GM23248 (cell line): ENCODE measurements around the gene GRM7. TPM values are rescaled to one million over a fixed set of nuclear protein-coding genes. Genes with fewer than 3 reads are reported as not detected.

Source experiments
- DNase-seq: peaks from one replicate; pipeline ENCODE4 v3.0.0-alpha.2; 2015
- H2AFZ ChIP-seq: fragments of 200-600 bp; sonication (generic); 2 replicates; pipeline ENCODE4 v1.6.1; 2016; ENCODE audit warnings: antibody characterized with exemption
- H3F3A ChIP-seq: fragments of 200-600 bp; sonication (generic); 2 replicates; pipeline ENCODE4 v1.6.1; 2016; ENCODE audit warnings: mild to moderate bottlenecking, antibody characterized with exemption, mixed run types; ENCODE audit not compliant: insufficient read depth
- H3K27ac ChIP-seq: fragments of 200-600 bp; sonication (generic); 2 replicates; pipeline ENCODE4 v1.5.1; 2016; ENCODE audit warnings: mild to moderate bottlenecking
- H3K27me3 ChIP-seq: fragments of 200-600 bp; sonication (generic); replicated peaks from 2 replicates; pipeline ENCODE4 v1.6.1; 2016; ENCODE audit warnings: mild to moderate bottlenecking; ENCODE audit not compliant: insufficient read depth
- H3K36me3 ChIP-seq: fragments of 200-600 bp; sonication (generic); 2 replicates; pipeline ENCODE4 v1.6.1; 2016; ENCODE audit warnings: low read depth, mild to moderate bottlenecking
- H3K4me1 ChIP-seq: fragments of 200-600 bp; sonication (generic); 2 replicates; pipeline ENCODE4 v1.6.1; 2016; ENCODE audit warnings: mild to moderate bottlenecking; ENCODE audit not compliant: insufficient read depth
- H3K4me2 ChIP-seq: fragments of 200-600 bp; sonication (generic); one replicate; pipeline ENCODE4 v1.6.1; 2016; ENCODE audit warnings: mild to moderate bottlenecking; ENCODE audit not compliant: unreplicated experiment
- H3K4me3 ChIP-seq: fragments of 200-600 bp; sonication (generic); 2 replicates; pipeline ENCODE4 v1.5.1; 2016; ENCODE audit warnings: mild to moderate bottlenecking
- H3K79me2 ChIP-seq: fragments of 200-600 bp; sonication (generic); 2 replicates; pipeline ENCODE4 v1.6.1; 2016; ENCODE audit warnings: mild to moderate bottlenecking; ENCODE audit not compliant: insufficient read depth
- H3K9ac ChIP-seq: fragments of 200-600 bp; sonication (generic); 2 replicates; pipeline ENCODE4 v1.6.1; 2016; ENCODE audit warnings: mild to moderate bottlenecking
- H3K9me2 ChIP-seq: fragments of 200-600 bp; sonication (generic); 2 replicates; pipeline ENCODE4 v1.6.1; 2016; ENCODE audit warnings: mixed run types, mild to moderate bottlenecking, moderate library complexity; ENCODE audit not compliant: insufficient read depth
- H3K9me3 ChIP-seq: fragments of 200-600 bp; sonication (generic); one replicate; pipeline ENCODE4 v1.6.1; 2017; ENCODE audit warnings: low read depth
- H4K20me1 ChIP-seq: fragments of 200-600 bp; sonication (generic); 2 replicates; pipeline ENCODE4 v1.6.0; 2016; ENCODE audit not compliant: insufficient read depth
- EZH2 ChIP-seq: fragments of 200-600 bp; sonication (generic); IDR thresholded peaks from 2 replicates; pipeline ENCODE4 v1.6.1; 2018; ENCODE audit warnings: antibody characterized with exemption, mild to moderate bottlenecking; ENCODE audit not compliant: insufficient read depth, poor library complexity, severe bottlenecking
- EZH2phosphoT487 ChIP-seq: fragments of 200-600 bp; sonication (generic); IDR thresholded peaks from 2 replicates; pipeline ENCODE4 v1.6.1; 2018; ENCODE audit warnings: antibody characterized with exemption, moderate library complexity, mild to moderate bottlenecking, low read depth; ENCODE audit not compliant: insufficient read depth
- WGBS, 2 experiments: methylation state at CpG; one replicate each; pipeline ENCODE4 v1.1.6; 2015 to 2017; ENCODE audit warnings: low lambda C conversion rate in 2 of 2, low coverage in 1 of 2; ENCODE audit errors: missing lambda C conversion rate in 2 of 2; 5-methylcytosine and 5-hydroxymethylcytosine counted together
- in situ Hi-C: fragments of 300-500 bp; cut with MboI; formaldehyde crosslinking; loops from 2 replicates; pipeline ENCODE4 v1.15.0; 2020
- polyA plus RNA-seq: library from polyadenylated mRNA; unstranded; fragments of >200 nt; fragmentation: Nextera tagmentation; extraction: Ambion mirVana; gene quantifications from 2 replicates; pipeline ENCODE4 v1.2.1, GENCODE V29; 2016
- total RNA-seq: library from RNA; depleted of rRNA; stranded (reverse); fragments of >200 nt; shearing (Covaris generic); gene quantifications from 2 replicates; pipeline ENCODE4 v1.2.3, GENCODE V29; 2014

GRM7 gene
- total and polyA plus RNA-seq, 2 experiments from 2014 or later = not detected

GRCh38 chr3:7721869-7722268, 861.0 kb downstream of the GRM7 start:
- H4K20me1 ChIP-seq = no peaks in the 10 kb centered on the region
- in situ Hi-C loops = no loop called here
- no peak overlapping the region for H3K4me3 ChIP-seq
- H3F3A ChIP-seq = no peaks in the 10 kb centered on the region
- TF ChIP-seq EZH2phosphoT487 (no peak), EZH2 (no peak)
- no peaks in the 10 kb centered on the region for H3K36me3 ChIP-seq
- H3K9ac ChIP-seq = no peak overlapping the region
- WGBS, 2 experiments = 39 to 42% methylated on average over 5 of the region's 5 CpGs
- H2AFZ ChIP-seq = no peak overlapping the region
- H3K4me1 ChIP-seq = no peaks in the 10 kb centered on the region
- no peaks in the 10 kb centered on the region for H3K79me2 ChIP-seq
- DNase-seq = no peak
- no peaks in the 10 kb centered on the region for H3K9me3 ChIP-seq
- no peak overlapping the region for H3K27ac ChIP-seq
- H3K9me2 ChIP-seq = no peaks in the 10 kb centered on the region
- no peak overlapping the region for H3K4me2 ChIP-seq
- no peaks in the 10 kb centered on the region for H3K27me3 ChIP-seq

- no peaks in the 10 kb centered on the region for H3F3A ChIP-seq
Measured at GRCh38 chr3:7728566-7729519, 867.9 kb downstream of the GRM7 start.

GRCh38 chr3:7733933-7734332, 873.0 kb downstream of the GRM7 start:
- no peaks in the 10 kb centered on the region for H3K4me1 ChIP-seq
- H3K9me3 ChIP-seq = peaks cover 3% of the 10 kb centered on the region
- H3K4me2 ChIP-seq = no peak overlapping the region
- no peak for DNase-seq
- H2AFZ ChIP-seq = no peak overlapping the region
- no peak overlapping the region for H3K9ac ChIP-seq
- TF ChIP-seq EZH2phosphoT487 (no peak), EZH2 (no peak)
- in situ Hi-C loops = no loop called here
- H4K20me1 ChIP-seq = no peaks in the 10 kb centered on the region
- H3K36me3 ChIP-seq = no peaks in the 10 kb centered on the region
- H3K79me2 ChIP-seq = no peaks in the 10 kb centered on the region
- H3K27me3 ChIP-seq = no peaks in the 10 kb centered on the region
- no peak overlapping the region for H3K4me3 ChIP-seq
- H3K9me2 ChIP-seq = no peaks in the 10 kb centered on the region
- WGBS, 2 experiments = 0 to 10% methylated on average over 1 of the region's 1 CpG
- no peak overlapping the region for H3K27ac ChIP-seq
- H3F3A ChIP-seq = no peaks in the 10 kb centered on the region

More at GRCh38 chr3:7728566-7729519, 867.9 kb downstream of the GRM7 start:
- no peak overlapping the region for H3K4me2 ChIP-seq
- no peaks in the 10 kb centered on the region for H3K36me3 ChIP-seq
- WGBS, 2 experiments = 40 to 47% methylated on average over 7 of the region's 7 CpGs
- no peak overlapping the region for H2AFZ ChIP-seq
- peaks cover 3% of the 10 kb centered on the region for H3K9me3 ChIP-seq
- in situ Hi-C loops = no loop called here
- TF ChIP-seq EZH2 (no peak), EZH2phosphoT487 (no peak)
- H3K27ac ChIP-seq = no peak overlapping the region
- H4K20me1 ChIP-seq = no peaks in the 10 kb centered on the region
- no peaks in the 10 kb centered on the region for H3K79me2 ChIP-seq
- H3K4me1 ChIP-seq = no peaks in the 10 kb centered on the region
- H3K4me3 ChIP-seq = no peak overlapping the region
- H3K27me3 ChIP-seq = no peaks in the 10 kb centered on the region
- no peak for DNase-seq
- no peak overlapping the region for H3K9ac ChIP-seq
- H3K9me2 ChIP-seq = no peaks in the 10 kb centered on the region

- no peak for DNase-seq
- no peak overlapping the region for H3K4me2 ChIP-seq
- no peaks in the 10 kb centered on the region for H3K36me3 ChIP-seq
- in situ Hi-C loops = no loop called here
- H3F3A ChIP-seq = no peaks in the 10 kb centered on the region
- H3K4me3 ChIP-seq = no peak overlapping the region
- no peaks in the 10 kb centered on the region for H3K4me1 ChIP-seq
- no peak overlapping the region for H3K27ac ChIP-seq
- H2AFZ ChIP-seq = no peak overlapping the region
- no peaks in the 10 kb centered on the region for H3K9me2 ChIP-seq
- no peaks in the 10 kb centered on the region for H3K79me2 ChIP-seq
- H3K9me3 ChIP-seq = peaks cover under 1% of the 10 kb centered on the region
- no peak overlapping the region for H3K9ac ChIP-seq
- no peaks in the 10 kb centered on the region for H3K27me3 ChIP-seq
- TF ChIP-seq EZH2 (no peak), EZH2phosphoT487 (no peak)
- no peaks in the 10 kb centered on the region for H4K20me1 ChIP-seq
Measured at GRCh38 chr3:7734456-7734855, 873.5 kb downstream of the GRM7 start.
